CD1c-positive myeloid dendritic cell (primary cell): Measurements from ENCODE around the gene INTS2.
"Not testable (repeated sequence)": the region's sequence is repeated elsewhere in the genome, so short reads cannot be mapped to it uniquely, and the experiment has no call there.

Source experiments
- DNase-seq: peaks from one replicate; pipeline ENCODE4 v3.0.0-alpha.2; 2016; ENCODE audit errors: extremely low spot score

INTS2 gene

DNA sequence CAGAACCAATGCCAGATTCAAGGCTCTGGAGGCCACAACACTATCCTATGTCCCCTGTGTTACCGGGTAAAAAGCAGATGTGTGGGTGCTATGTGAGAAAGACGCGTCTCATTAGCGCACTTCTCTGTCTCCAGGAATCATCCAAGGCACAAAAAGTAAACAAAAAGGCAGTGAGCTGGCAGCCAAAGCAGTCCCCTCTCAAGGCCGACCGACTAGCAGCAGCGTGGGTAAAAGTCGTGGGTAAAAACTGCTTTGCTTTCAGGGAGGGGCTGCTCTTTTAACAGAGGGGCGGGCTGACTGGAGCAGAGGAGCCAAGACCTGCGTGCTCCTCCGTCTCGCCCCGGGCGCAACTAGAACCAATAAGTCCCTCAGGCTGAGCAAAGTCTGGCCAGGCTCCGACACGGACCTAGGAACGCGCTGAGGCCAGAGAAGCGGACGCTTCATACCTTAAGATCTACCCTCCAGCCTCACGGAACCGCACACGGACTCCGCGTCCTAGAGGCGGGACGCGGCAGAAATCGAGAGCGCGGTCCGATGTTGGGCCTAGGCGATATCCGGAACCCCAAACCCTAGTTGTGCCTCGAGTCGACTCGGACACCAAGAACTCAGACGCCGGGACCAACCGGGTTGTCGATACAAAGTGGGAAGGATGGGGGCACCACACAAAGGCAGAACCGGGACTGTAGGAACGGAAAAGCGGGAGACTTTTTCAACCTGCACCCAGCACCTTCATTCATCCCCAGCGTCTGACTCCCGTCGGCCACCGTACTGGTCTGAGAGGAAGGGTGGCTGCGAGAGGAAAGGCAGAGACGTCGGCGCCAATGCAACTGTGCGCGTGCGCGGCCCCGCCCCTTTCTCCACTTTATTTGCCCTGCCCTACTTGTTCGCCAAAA lies at the start of gene INTS2:
INTS2 (minus strand) TSS at position 775 of the 893 bp plus-strand sequence. CDS start 1,338 bp downstream, outside the sequence.
- DNase-seq, result peak; percentile 94

GRCh38 chr17:61974115-61974514 lies 46.3 kb upstream of the INTS2 start:
- DNase-seq, result no peak

DNA sequence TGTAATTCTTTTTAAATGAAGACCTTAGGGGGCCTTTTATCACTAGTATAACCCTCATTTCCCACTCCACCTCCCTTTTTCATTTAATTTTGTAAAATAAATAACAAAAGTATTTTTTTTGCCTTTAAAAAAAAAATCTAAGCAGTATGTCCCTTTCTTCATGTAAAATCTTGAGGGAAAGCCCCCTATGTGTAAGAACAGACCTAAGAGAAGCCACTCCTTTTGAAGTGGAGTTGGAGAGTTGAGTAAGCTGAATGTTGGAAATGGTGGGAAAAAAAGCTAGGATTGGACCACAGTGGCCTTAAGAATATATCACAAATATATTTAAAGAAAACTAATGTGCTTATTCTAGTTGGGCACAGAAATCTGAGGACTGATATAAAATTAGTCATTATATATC lies 44.5 kb upstream of the INTS2 start:
- DNase-seq, result no peak

- peak; percentile 59 for DNase-seq
Observed at GRCh38 chr17:61970030-61970429, 42.2 kb upstream of the INTS2 start.

- no peak for DNase-seq
Observed at GRCh38 chr17:61968757-61969156, 41.0 kb upstream of the INTS2 start.

GRCh38 chr17:61967729-61968128 lies 39.9 kb upstream of the INTS2 start:
- no peak for DNase-seq

DNA sequence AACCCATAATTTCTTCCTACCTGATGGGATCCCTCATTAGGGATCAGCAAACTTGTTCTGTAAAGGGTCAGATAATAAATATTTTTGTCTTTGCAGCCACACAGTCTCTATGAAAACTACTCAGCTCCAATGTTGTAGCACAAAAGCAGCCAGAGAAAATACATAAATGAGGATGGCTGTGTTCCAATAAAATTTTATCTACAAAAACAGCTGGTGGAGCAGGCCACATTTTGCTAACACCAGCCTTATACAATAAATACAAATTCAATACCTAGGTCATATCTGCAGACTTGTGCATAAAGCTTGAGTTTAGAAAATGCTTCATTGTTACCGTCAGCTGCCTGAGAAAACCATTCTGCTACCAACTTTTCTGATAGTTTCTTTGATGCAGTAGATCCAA lies 38.4 kb upstream of the INTS2 start:
- no peak for DNase-seq

- no peak for DNase-seq
Observed at GRCh38 chr17:61955619-61956018, 27.8 kb upstream of the INTS2 start.

DNA sequence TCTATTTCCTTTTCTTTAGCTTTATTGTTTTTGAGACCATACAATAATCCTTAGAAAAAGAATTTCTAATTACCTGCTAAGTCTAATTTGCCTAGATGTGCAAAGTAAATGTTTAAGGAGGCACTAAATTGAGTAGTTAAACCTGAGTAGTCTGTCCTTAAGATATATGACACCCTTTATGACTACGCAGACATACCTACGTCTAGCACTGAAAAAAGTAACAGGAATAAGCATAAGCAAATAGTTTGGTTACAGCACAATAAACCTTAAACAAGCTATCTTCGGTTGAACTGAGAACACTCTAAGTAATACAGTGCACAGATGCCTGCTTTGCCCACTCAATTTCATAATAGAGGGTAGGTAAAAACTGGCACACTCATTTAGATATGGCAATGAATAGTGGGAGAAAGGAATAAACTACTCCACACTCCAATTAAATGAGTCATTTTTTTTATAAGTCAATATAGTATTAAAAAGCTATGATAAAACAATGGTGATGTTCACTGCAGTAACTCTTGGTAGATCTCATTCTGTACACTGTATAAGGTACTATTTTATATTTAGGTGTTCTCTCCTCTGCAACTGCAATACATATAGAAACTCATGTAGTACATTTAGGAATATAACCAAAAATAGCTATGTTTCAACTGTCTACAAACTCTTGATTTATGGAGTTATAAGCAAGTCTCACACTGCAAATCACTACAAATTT lies 19.7 kb upstream of the INTS2 start:
- DNase-seq, result no peak

DNA sequence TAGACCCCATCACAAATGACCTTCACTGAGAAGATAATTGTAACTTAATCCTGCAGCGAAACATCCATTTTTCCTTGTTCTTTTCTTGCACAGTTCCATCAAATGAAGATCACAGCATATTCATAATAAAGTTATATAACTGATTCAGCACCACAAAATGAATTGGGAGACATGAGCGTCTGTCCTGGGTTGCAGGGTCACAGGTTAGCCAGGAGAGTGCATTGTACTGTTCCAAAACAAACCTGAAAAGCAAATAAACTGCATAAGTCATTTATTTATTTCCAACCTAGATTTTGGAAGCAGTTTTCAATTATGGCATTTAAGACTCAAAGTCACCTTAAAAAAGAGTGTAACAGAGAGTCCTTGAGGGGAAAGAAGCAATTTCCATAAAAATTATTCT lies 18.6 kb upstream of the INTS2 start:
- no peak for DNase-seq

GRCh38 chr17:61943117-61943516 lies 15.3 kb upstream of the INTS2 start:
- DNase-seq, result no peak

- no peak for DNase-seq
Observed at GRCh38 chr17:61942085-61942484, 14.3 kb upstream of the INTS2 start.

DNA sequence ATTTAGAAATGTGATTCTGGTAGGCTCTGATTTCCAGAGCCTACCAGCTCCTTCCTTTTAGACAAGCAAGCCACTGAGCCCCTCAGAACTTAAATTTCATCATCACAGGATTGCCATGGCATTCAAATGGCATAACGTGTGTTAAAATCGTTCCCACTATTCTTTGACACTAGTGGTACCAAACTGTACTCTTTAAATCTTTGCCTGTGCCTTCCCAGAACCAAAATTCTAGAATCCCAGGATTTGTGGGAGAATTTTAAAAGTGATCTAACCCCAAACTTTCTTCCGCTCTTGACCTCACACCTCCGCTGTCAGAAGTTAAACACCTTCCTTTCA lies 287 bp upstream of the INTS2 start:
- no peak for DNase-seq

DNA sequence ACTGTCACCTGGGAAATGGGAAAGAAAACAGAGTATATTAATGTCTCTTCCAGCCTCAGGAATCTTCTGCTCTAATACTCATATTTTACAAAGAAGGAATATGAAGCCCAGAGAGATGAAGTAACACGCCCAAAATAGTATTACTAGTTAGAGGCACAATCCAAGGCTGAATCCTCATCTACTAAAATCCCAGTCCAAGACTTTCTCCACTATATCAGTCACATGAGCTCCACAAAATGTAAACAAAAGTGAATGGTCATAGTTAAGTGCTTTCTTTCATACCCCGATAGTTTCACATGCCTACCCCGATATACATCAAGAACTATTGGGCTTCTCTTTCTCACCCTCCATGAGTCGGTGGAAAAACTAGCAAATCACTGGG lies 965 bp downstream of the INTS2 start:
- no peak for DNase-seq

DNA sequence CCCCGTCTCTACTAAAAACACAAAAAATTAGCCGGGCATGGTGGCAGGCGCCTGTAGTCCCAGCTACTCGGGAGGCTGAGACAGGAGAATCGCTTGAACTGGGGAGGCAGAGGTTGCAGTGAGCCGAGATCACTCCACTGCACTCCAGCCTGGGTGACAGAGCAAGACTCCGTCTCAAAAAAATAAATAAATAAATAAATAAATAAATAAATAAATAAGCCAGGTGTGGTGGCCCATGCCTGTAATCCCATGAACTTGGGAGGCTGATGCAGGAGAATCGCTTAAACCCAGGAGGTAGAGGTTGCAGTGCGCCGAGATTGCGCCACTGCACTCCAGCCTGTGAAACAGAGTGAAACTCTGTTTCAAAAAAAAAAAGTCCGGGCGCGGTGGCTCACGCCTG lies 12.6 kb downstream of the INTS2 start:
- DNase-seq, result not testable (repeated sequence)

- DNase-seq, result no peak
Observed at GRCh38 chr17:61908292-61909037, 19.3 kb downstream of the INTS2 start.

- DNase-seq, result no peak
Observed at GRCh38 chr17:61907361-61907760, 20.4 kb downstream of the INTS2 start.

- DNase-seq, result no peak
Observed at GRCh38 chr17:61904094-61904710, 23.6 kb downstream of the INTS2 start.

- DNase-seq, result no peak
Observed at GRCh38 chr17:61903251-61903650, 24.5 kb downstream of the INTS2 start.

DNA sequence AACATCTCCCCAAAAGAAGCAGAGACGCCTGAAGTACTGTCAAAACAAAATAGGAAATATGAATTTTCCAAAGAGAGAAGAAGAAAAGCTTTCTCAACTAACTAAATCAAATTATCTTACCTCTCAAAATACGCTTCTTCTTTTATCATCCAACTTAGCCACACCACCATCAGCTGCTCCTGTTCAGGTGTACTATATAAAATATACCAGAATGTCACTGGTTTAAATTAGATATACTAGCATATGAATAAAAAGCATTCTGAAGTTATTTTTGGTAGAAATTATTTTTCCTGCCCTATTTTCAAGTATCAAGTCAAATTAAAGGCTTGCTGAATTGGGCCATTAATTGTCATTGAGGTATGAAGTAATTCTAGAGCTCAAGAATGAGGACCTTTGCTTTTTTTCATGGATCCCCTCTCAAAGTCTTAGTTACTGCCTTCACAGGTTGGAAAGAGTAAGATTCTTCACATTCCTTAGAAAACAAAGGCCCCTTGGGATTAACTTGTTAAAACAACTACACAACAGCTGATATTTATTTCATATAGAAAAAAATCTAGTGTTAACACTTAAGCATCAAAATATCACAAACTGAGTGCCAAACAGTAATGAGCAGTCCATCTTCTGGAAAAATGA lies 30.1 kb downstream of the INTS2 start:
- no peak for DNase-seq

- no peak for DNase-seq
Observed at GRCh38 chr17:61895391-61895790, 32.4 kb downstream of the INTS2 start.

- DNase-seq, result not testable (repeated sequence)
Observed at GRCh38 chr17:61894310-61894709, 33.5 kb downstream of the INTS2 start.
